Measurements from ENCODE around the gene PIGU. TPM values are rescaled to one million over a fixed set of nuclear protein-coding genes. Genes with fewer than 3 reads are reported as not detected.

PIGU gene
- total and polyA plus RNA-seq, 9 of the 15 experiments (the other 6 are each of a cell fraction or from before 2014, with no cell fraction given) = 6.5 to 100 (median 28.1) TPM

DNA sequence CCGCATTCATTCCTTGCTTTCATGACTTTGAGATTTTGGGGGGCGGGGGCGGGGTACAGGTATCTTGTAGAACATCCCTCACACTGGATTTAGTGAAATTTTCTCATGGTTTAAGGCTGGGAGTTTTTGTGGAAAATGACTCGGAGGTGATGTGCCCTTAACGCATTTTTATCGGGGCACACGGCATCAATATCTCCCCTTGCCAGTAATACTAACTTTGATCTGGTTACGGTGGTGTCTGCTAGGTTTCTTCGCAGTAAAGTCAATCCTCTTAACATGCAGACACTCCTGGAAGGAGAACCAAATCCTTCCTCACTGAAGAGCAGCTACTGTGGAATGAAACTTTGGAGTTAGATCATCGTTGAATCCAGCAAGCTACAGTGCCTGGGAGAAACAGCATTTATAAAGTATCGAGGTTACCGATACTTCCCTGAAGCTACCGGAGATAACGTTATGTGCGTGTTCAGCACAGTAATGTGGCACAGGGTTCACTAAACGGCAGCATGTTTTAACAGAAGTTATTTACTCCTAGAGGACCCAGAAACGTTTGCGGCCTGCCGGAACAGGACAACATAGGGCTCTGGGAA lies 161.9 kb downstream of the PIGU start (continued):
- TF ChIP-seq, protein P1, sequence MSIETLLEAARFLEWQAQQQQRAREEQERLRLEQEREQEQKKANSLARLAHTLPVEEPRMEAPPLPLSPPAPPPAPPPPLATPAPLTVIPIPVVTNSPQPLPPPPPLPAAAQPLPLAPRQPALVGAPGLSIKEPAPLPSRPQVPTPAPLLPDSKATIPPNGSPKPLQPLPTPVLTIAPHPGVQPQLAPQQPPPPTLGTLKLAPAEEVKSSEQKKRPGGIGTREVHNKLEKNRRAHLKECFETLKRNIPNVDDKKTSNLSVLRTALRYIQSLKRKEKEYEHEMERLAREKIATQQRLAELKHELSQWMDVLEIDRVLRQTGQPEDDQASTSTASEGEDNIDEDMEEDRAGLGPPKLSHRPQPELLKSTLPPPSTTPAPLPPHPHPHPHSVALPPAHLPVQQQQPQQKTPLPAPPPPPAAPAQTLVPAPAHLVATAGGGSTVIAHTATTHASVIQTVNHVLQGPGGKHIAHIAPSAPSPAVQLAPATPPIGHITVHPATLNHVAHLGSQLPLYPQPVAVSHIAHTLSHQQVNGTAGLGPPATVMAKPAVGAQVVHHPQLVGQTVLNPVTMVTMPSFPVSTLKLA (conservative IDR thresholded peaks at IDR 0.05) = 0 out of 4 replicates have a peak, but pooled peaks of 1 of the 2 experiments have one; percentile 28
- no peak for TF ChIP-seq TEAD4 (IDR thresholded peaks at IDR 0.05; ENCODE audit: low read length)
- no peak for TF ChIP-seq TEAD4 (CRISPR knock-in tag; IDR thresholded peaks at IDR 0.05; ENCODE audit: borderline replicate concordance)
- TF ChIP-seq, protein P2, sequence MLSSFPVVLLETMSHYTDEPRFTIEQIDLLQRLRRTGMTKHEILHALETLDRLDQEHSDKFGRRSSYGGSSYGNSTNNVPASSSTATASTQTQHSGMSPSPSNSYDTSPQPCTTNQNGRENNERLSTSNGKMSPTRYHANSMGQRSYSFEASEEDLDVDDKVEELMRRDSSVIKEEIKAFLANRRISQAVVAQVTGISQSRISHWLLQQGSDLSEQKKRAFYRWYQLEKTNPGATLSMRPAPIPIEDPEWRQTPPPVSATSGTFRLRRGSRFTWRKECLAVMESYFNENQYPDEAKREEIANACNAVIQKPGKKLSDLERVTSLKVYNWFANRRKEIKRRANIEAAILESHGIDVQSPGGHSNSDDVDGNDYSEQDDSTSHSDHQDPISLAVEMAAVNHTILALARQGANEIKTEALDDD (IDR thresholded peaks at IDR 0.05) = peak; percentile 61; the same call in 1 of the 2 replicates
- TF ChIP-seq, protein P3, sequence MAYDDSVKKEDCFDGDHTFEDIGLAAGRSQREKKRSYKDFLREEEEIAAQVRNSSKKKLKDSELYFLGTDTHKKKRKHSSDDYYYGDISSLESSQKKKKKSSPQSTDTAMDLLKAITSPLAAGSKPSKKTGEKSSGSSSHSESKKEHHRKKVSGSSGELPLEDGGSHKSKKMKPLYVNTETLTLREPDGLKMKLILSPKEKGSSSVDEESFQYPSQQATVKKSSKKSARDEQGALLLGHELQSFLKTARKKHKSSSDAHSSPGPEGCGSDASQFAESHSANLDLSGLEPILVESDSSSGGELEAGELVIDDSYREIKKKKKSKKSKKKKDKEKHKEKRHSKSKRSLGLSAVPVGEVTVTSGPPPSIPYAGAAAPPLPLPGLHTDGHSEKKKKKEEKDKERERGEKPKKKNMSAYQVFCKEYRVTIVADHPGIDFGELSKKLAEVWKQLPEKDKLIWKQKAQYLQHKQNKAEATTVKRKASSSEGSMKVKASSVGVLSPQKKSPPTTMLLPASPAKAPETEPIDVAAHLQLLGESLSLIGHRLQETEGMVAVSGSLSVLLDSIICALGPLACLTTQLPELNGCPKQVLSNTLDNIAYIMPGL (CRISPR knock-in tag; IDR thresholded peaks at IDR 0.05) = no peak
- 0 out of 2 replicates have a peak, but pooled peaks have one; percentile 26 for TF ChIP-seq SOX6 (IDR thresholded peaks at IDR 0.05)
- no peak for TF ChIP-seq HCFC1 (IDR thresholded peaks at IDR 0.05; ENCODE audit: low read depth, low read length)
- TF ChIP-seq FOXM1 (IDR thresholded peaks at IDR 0.05; ENCODE audit: low read depth) = no peak
- TF ChIP-seq FOXM1 (CRISPR knock-in tag; IDR thresholded peaks at IDR 0.05; ENCODE audit: low read depth) = no peak
- peak; percentile 53 for TF ChIP-seq HDAC3 (IDR thresholded peaks at IDR 0.05; ENCODE audit: borderline replicate concordance, partially characterized antibody)
- no peak for TF ChIP-seq ZNF644 (tag; IDR thresholded peaks at IDR 0.05; ENCODE audit: low read depth)
- TF ChIP-seq, protein P4, sequence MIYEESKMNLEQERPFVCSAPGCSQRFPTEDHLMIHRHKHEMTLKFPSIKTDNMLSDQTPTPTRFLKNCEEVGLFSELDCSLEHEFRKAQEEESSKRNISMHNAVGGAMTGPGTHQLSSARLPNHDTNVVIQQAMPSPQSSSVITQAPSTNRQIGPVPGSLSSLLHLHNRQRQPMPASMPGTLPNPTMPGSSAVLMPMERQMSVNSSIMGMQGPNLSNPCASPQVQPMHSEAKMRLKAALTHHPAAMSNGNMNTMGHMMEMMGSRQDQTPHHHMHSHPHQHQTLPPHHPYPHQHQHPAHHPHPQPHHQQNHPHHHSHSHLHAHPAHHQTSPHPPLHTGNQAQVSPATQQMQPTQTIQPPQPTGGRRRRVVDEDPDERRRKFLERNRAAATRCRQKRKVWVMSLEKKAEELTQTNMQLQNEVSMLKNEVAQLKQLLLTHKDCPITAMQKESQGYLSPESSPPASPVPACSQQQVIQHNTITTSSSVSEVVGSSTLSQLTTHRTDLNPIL (CRISPR knock-in tag; IDR thresholded peaks at IDR 0.05) = no peak
- 0 out of 4 replicates have a peak, but pooled peaks of 1 of the 2 experiments have one; percentile 10 for TF ChIP-seq KDM1A (IDR thresholded peaks at IDR 0.05)
- no peak for TF ChIP-seq TFAP4 (CRISPR knock-in tag; IDR thresholded peaks at IDR 0.05; ENCODE audit: borderline replicate concordance)
- no peak for TF ChIP-seq PBX2 (CRISPR knock-in tag; IDR thresholded peaks at IDR 0.05; ENCODE audit: low read depth)
- no peak for TF ChIP-seq PBX2 (tag; conservative IDR thresholded peaks at IDR 0.05; ENCODE audit: low read depth)
- TF ChIP-seq SMARCE1 (IDR thresholded peaks at IDR 0.05) = no peak
- no peak for TF ChIP-seq USF1 (CRISPR knock-in tag; IDR thresholded peaks at IDR 0.05)

Measured in K562 (cell line).